ENCODE results near the gene LAP3.

DNA sequence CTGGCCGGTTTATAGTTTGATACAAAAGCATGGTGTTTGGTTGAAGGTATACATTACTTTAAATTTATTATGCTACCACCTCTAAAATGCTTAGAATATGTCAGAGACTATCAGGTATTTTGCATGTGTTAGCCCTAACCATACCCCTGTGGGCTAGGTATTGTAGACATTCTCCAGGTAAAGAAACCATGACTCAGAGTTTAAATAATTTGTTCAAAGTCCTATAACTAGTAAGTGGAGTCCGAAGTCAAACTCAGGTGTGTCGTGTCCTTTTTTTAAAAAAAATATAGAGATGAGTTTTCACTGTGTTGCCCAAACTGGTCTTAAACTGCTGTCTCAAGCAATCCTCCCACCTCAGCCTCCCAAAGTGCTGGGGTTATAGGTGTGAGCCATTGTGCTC is 12.4 kb downstream of the LAP3 start:
- TF ChIP-seq, protein P1, sequence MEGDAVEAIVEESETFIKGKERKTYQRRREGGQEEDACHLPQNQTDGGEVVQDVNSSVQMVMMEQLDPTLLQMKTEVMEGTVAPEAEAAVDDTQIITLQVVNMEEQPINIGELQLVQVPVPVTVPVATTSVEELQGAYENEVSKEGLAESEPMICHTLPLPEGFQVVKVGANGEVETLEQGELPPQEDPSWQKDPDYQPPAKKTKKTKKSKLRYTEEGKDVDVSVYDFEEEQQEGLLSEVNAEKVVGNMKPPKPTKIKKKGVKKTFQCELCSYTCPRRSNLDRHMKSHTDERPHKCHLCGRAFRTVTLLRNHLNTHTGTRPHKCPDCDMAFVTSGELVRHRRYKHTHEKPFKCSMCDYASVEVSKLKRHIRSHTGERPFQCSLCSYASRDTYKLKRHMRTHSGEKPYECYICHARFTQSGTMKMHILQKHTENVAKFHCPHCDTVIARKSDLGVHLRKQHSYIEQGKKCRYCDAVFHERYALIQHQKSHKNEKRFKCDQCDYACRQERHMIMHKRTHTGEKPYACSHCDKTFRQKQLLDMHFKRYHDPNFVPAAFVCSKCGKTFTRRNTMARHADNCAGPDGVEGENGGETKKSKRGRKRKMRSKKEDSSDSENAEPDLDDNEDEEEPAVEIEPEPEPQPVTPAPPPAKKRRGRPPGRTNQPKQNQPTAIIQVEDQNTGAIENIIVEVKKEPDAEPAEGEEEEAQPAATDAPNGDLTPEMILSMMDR (IDR thresholded peaks at IDR 0.05): no peak
- no peak for TF ChIP-seq POLR2AphosphoS5 (IDR thresholded peaks at IDR 0.05)
- TF ChIP-seq POLR2A (IDR thresholded peaks at IDR 0.05): no peak
- no peak for TF ChIP-seq EP300 (IDR thresholded peaks at IDR 0.05)

Data from sigmoid colon (tissue), 4 donors.